Measurements from ENCODE around the gene THRB. TPM values are rescaled to one million over a fixed set of nuclear protein-coding genes. Genes with fewer than 3 reads are reported as not detected.

THRB gene
- total and polyA plus RNA-seq, 2 donors (not counting 3 experiments of a cell fraction or from before 2014, with no cell fraction given) = 0.06 TPM; not detected in 1

GRCh38 chr3:24290596-24290995 is 204.1 kb downstream of the THRB start:
- no peak overlapping the region for H3K27ac ChIP-seq (ENCODE audit: insufficient read depth, low read depth, low read length)
- intact Hi-C loops (cut with micrococcal nuclease) = no loop called here
- POLR2A ChIA-PET = no interaction called here
- H3K79me2 ChIP-seq (ENCODE audit: control insufficient read depth, insufficient read depth, low read length) = no peaks in the 10 kb centered on the region
- DNase-seq (ENCODE audit: low read depth, low spot score) (no peak), FAIRE-seq (no peak)
- H3K9me3 ChIP-seq (replicated peaks; ENCODE audit: control insufficient read depth, insufficient read depth, low read length) = no peaks in the 10 kb centered on the region
- no peaks in the 10 kb centered on the region for H3K27me3 ChIP-seq (ENCODE audit: control insufficient read depth in 2 of 2, insufficient read depth in 2 of 2, low read length in 2 of 2)
- no peaks in the 10 kb centered on the region for H3K4me1 ChIP-seq (ENCODE audit: control insufficient read depth, extremely low read depth, insufficient read depth, low read length)
- H3K9me1 ChIP-seq (replicated peaks; ENCODE audit: control insufficient read depth, extremely low read depth, insufficient read depth, low read length) = no peaks in the 10 kb centered on the region
- no peak for TF ChIP-seq MYC (IDR thresholded peaks at IDR 0.05; ENCODE audit: low read depth, low read length)
- no peak for TF ChIP-seq FOS (IDR thresholded peaks at IDR 0.05; ENCODE audit: borderline replicate concordance, insufficient read depth, low read length)
- TF ChIP-seq GATA2 (IDR thresholded peaks at IDR 0.05; ENCODE audit: insufficient read depth, insufficient read length, low read depth, low read length) = no peak
- no peaks in the 10 kb centered on the region for H3K36me3 ChIP-seq (ENCODE audit: control insufficient read depth in 2 of 2, extremely low read depth in 1 of 2, insufficient read depth in 2 of 2, low read length in 2 of 2)
- no peak overlapping the region for H3K4me2 ChIP-seq (ENCODE audit: insufficient read depth, low read length)
- H2AFZ ChIP-seq (ENCODE audit: low read depth, low read length) = no peak overlapping the region
- H3K9ac ChIP-seq (replicated peaks; ENCODE audit: extremely low read depth, insufficient read depth, low read length) = no peak overlapping the region
- dilution Hi-C loops (cut with MboI; ENCODE audit: extremely low pct_ligation_motif_present, low sequenced_read_pairs) = no loop called here
- H3K4me3 ChIP-seq (replicated peaks in 1 of 3; ENCODE audit: insufficient read depth in 1 of 3, low read depth in 1 of 3, low read length in 3 of 3) = no peak overlapping the region
- no peaks in the 10 kb centered on the region for H4K20me1 ChIP-seq (replicated peaks; ENCODE audit: control insufficient read depth, extremely low read depth, insufficient read depth, low read length)
- BruUV-seq (replicated peaks) = no TSS peak
- CTCF ChIA-PET = no interaction called here

GRCh38 chr3:24288496-24289236 is 206.0 kb downstream of the THRB start:
- DNase-seq (ENCODE audit: low read depth, low spot score) (no peak), FAIRE-seq (no peak)
- CTCF ChIA-PET = no interaction called here
- intact Hi-C loops (cut with micrococcal nuclease) = no loop called here
- Histone ChIP-seq H3K9ac (replicated peaks; ENCODE audit: extremely low read depth, insufficient read depth, low read length) (no peak overlapping the region), H3K79me2 (ENCODE audit: control insufficient read depth, insufficient read depth, low read length) (no peaks in the 10 kb centered on the region), H2AFZ (ENCODE audit: low read depth, low read length) (no peak overlapping the region), H3K4me1 (ENCODE audit: control insufficient read depth, extremely low read depth, insufficient read depth, low read length) (no peaks in the 10 kb centered on the region), H3K9me1 (replicated peaks; ENCODE audit: control insufficient read depth, extremely low read depth, insufficient read depth, low read length) (no peaks in the 10 kb centered on the region), H3K36me3 (ENCODE audit: control insufficient read depth in 2 of 2, extremely low read depth in 1 of 2, insufficient read depth in 2 of 2, low read length in 2 of 2) (no peaks in the 10 kb centered on the region), H4K20me1 (replicated peaks; ENCODE audit: control insufficient read depth, extremely low read depth, insufficient read depth, low read length) (no peaks in the 10 kb centered on the region), H3K4me2 (ENCODE audit: insufficient read depth, low read length) (no peak overlapping the region), H3K27me3 (ENCODE audit: control insufficient read depth in 2 of 2, insufficient read depth in 2 of 2, low read length in 2 of 2) (no peaks in the 10 kb centered on the region), H3K27ac (ENCODE audit: insufficient read depth, low read depth, low read length) (no peak overlapping the region), H3K4me3 (replicated peaks in 1 of 3; ENCODE audit: insufficient read depth in 1 of 3, low read depth in 1 of 3, low read length in 3 of 3) (no peak overlapping the region), H3K9me3 (replicated peaks; ENCODE audit: control insufficient read depth, insufficient read depth, low read length) (no peaks in the 10 kb centered on the region)
- TF ChIP-seq POLR2A (IDR thresholded peaks at IDR 0.05; ENCODE audit: low read depth, low read length) (no peak), MAX (IDR thresholded peaks at IDR 0.05; ENCODE audit: insufficient read depth, insufficient read length) (no peak), MYC (IDR thresholded peaks at IDR 0.05; ENCODE audit: low read depth, low read length) (no peak), CTCF (IDR thresholded peaks at IDR 0.05; ENCODE audit: extremely low read depth in 1 of 2, insufficient read depth in 1 of 2, low read depth in 1 of 2, low read length in 2 of 2) (no peak), FOS (IDR thresholded peaks at IDR 0.05; ENCODE audit: borderline replicate concordance, insufficient read depth, low read length) (no peak), GATA2 (IDR thresholded peaks at IDR 0.05; ENCODE audit: insufficient read depth, insufficient read length, low read depth, low read length) (no peak), POLR2AphosphoS5 (IDR thresholded peaks at IDR 0.05; ENCODE audit: insufficient read depth, low read depth, low read length) (no peak), JUN (IDR thresholded peaks at IDR 0.05; ENCODE audit: borderline replicate concordance, insufficient read depth, insufficient read length, low read depth) (no peak), EZH2 (IDR thresholded peaks at IDR 0.05; ENCODE audit: borderline replicate concordance, low read depth, low read length, severe bottlenecking) (no peak)
- no TSS peak for BruUV-seq (replicated peaks)
- POLR2A ChIA-PET = no interaction called here
- dilution Hi-C loops (cut with MboI; ENCODE audit: extremely low pct_ligation_motif_present, low sequenced_read_pairs) = no loop called here

All from endothelial cell of umbilical vein (primary cell).